ENCODE data around the gene CDC73. TPM values are rescaled to one million over a fixed set of nuclear protein-coding genes. Genes with fewer than 3 reads are reported as not detected.
"Not testable (repeated sequence)": the region's sequence is repeated elsewhere in the genome, so short reads cannot be mapped to it uniquely, and the experiment has no call there.

The CDC73 gene
- total RNA-seq, 1 donor = 10.0 TPM

- no peak for DNase-seq (ENCODE audit: low read depth in 2 of 3, low spot score in 2 of 3)
Observed at GRCh38 chr1:193113258-193113991, 8.4 kb upstream of the CDC73 start.

GRCh38 chr1:193113992-193114332 is 7.9 kb upstream of the CDC73 start:
- no peak for DNase-seq (ENCODE audit: low read depth in 2 of 3, low spot score in 2 of 3)

GRCh38 chr1:193114485-193115095 is 7.2 kb upstream of the CDC73 start:
- no peak for DNase-seq (ENCODE audit: low read depth in 2 of 3, low spot score in 2 of 3)

GRCh38 chr1:193115629-193116227 is 6.1 kb upstream of the CDC73 start:
- no peak for DNase-seq (ENCODE audit: low read depth in 2 of 3, low spot score in 2 of 3)

- DNase-seq (ENCODE audit: low read depth in 2 of 3, low spot score in 2 of 3) = not testable (repeated sequence)
Observed at GRCh38 chr1:193117167-193117566, 4.7 kb upstream of the CDC73 start.

GRCh38 chr1:193118194-193118593 is 3.6 kb upstream of the CDC73 start:
- no peak for DNase-seq (ENCODE audit: low read depth in 2 of 3, low spot score in 2 of 3)

- DNase-seq (ENCODE audit: low read depth in 2 of 3, low spot score in 2 of 3) = no peak
Observed at GRCh38 chr1:193118803-193119730, 2.8 kb upstream of the CDC73 start.

- no peak for DNase-seq (ENCODE audit: low read depth in 2 of 3, low spot score in 2 of 3)
Observed at GRCh38 chr1:193120604-193121166, 1.1 kb upstream of the CDC73 start.

- no peak for DNase-seq (ENCODE audit: low read depth in 2 of 3, low spot score in 2 of 3)
Observed at GRCh38 chr1:193123751-193124150, 1.9 kb downstream of the CDC73 start.

GRCh38 chr1:193125369-193125768 is 3.5 kb downstream of the CDC73 start:
- no peak for DNase-seq (ENCODE audit: low read depth in 2 of 3, low spot score in 2 of 3)

GRCh38 chr1:193131266-193131860 is 9.5 kb downstream of the CDC73 start:
- DNase-seq (ENCODE audit: low read depth in 2 of 3, low spot score in 2 of 3) = no peak

GRCh38 chr1:193140254-193140653 is 18.4 kb downstream of the CDC73 start:
- DNase-seq (ENCODE audit: low read depth in 2 of 3, low spot score in 2 of 3) = no peak

GRCh38 chr1:193141804-193142203 is 20.0 kb downstream of the CDC73 start:
- no peak for DNase-seq (ENCODE audit: low read depth in 2 of 3, low spot score in 2 of 3)

GRCh38 chr1:193142409-193142808 is 20.6 kb downstream of the CDC73 start:
- no peak for DNase-seq (ENCODE audit: low read depth in 2 of 3, low spot score in 2 of 3)

GRCh38 chr1:193143285-193143684 is 21.5 kb downstream of the CDC73 start:
- peak in 1 of 3 donors; percentile 54 for DNase-seq (ENCODE audit: low read depth in 2 of 3, low spot score in 2 of 3)

- no peak for DNase-seq (ENCODE audit: low read depth in 2 of 3, low spot score in 2 of 3)
Observed at GRCh38 chr1:193144361-193144938, 22.6 kb downstream of the CDC73 start.

GRCh38 chr1:193144999-193145398 is 23.2 kb downstream of the CDC73 start:
- no peak for DNase-seq (ENCODE audit: low read depth in 2 of 3, low spot score in 2 of 3)

GRCh38 chr1:193156117-193156821 is 34.4 kb downstream of the CDC73 start:
- DNase-seq (ENCODE audit: low read depth in 2 of 3, low spot score in 2 of 3) = no peak

- DNase-seq (ENCODE audit: low read depth in 2 of 3, low spot score in 2 of 3) = no peak
Observed at GRCh38 chr1:193156822-193157142, 35.0 kb downstream of the CDC73 start.

- DNase-seq (ENCODE audit: low read depth in 2 of 3, low spot score in 2 of 3) = no peak
Observed at GRCh38 chr1:193157360-193157759, 35.5 kb downstream of the CDC73 start.
